Mammary epithelial cell (primary cell): ENCODE data around the gene KPTN.

Experiments
- EZH2 ChIP-seq: IDR thresholded peaks from 2 replicates; pipeline ENCODE4 v1.6.1; 2012; ENCODE audit warnings: low read length, inconsistent platforms, borderline replicate concordance
- TF ChIP-seq, protein P1 (sequence below), 2 donors: IDR thresholded peaks in 1 of 2; conservative IDR thresholded peaks in 1 of 2; 2 replicates each; pipeline ENCODE4 v1.5.1; 2011 to 2012; ENCODE audit warnings: inconsistent platforms in 2 of 2, low read length in 2 of 2, mild to moderate bottlenecking in 2 of 2, control low read depth in 1 of 2, low read depth in 1 of 2; ENCODE audit not compliant: insufficient read depth in 1 of 2; ENCODE audit errors: extremely low read depth in 1 of 2

DNA sequence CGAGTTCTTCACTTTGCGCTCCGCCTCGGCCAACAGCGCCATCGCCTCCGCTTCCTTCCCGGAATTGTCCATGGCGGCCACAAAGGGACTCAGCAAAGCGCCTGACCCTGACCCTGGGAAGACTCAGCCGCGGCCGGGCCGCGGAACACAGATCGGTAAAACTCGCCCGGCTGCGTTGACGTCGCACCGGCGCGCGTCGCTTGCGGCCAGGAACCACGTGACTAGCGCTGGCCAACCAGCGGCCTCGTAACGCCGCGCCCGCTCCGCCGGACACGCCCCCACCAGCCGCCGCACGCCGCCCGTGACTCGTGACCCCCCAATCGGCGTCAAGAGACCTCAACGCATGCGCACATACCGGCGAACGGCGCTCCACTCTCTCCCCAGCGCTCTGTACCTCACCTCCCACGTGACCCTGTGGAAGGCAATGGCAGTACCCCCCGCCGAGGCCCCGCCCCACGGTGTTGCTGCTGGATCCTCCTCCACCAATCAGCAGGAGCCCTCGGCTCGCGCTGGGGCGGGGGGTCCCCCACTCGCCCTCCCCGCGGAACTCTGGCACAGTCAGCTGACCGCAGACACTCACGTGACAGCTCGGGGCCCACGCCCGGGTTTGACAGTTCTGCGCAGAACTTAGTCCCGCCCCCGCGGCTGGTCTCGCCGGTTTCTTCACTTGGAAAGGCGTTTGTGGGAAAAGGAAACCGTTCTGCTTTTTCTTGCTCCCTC lies 31.0 kb upstream of the KPTN start, which contains the start of gene NAPA:
- TF ChIP-seq, protein P1, sequence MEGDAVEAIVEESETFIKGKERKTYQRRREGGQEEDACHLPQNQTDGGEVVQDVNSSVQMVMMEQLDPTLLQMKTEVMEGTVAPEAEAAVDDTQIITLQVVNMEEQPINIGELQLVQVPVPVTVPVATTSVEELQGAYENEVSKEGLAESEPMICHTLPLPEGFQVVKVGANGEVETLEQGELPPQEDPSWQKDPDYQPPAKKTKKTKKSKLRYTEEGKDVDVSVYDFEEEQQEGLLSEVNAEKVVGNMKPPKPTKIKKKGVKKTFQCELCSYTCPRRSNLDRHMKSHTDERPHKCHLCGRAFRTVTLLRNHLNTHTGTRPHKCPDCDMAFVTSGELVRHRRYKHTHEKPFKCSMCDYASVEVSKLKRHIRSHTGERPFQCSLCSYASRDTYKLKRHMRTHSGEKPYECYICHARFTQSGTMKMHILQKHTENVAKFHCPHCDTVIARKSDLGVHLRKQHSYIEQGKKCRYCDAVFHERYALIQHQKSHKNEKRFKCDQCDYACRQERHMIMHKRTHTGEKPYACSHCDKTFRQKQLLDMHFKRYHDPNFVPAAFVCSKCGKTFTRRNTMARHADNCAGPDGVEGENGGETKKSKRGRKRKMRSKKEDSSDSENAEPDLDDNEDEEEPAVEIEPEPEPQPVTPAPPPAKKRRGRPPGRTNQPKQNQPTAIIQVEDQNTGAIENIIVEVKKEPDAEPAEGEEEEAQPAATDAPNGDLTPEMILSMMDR (conservative IDR thresholded peaks at IDR 0.05 in 1 of 2, IDR thresholded peaks at IDR 0.05 in 1 of 2; ENCODE audit: extremely low read depth in 1 of 2, insufficient read depth in 1 of 2, low read depth in 1 of 2, low read length in 2 of 2): no peak
- no peak for TF ChIP-seq EZH2
